GM19328 (cell line): ENCODE measurements around the gene DPPA4.
"Not testable (repeated sequence)": the region's sequence is repeated elsewhere in the genome, so short reads cannot be mapped to it uniquely, and the experiment has no call there.

Experiments used
- ATAC-seq: cut with Tn5 transposase; IDR thresholded peaks from one replicate; pipeline ENCODE4 v1.9.1; 2021; ENCODE audit warnings: mild to moderate bottlenecking, moderate library complexity; ENCODE audit not compliant: unreplicated experiment

DPPA4 gene

GRCh38 chr3:109337393-109337792 is at the start of gene DPPA4:
Gene DPPA4, minus strand, starts transcription at chr3:109337546. Its CDS starts 29 bp downstream, at chr3:109337517.
- no peak for ATAC-seq

GRCh38 chr3:109385442-109386318 is 48.3 kb upstream of the DPPA4 start:
- ATAC-seq: no peak

GRCh38 chr3:109384164-109384563 is 46.8 kb upstream of the DPPA4 start:
- no peak for ATAC-seq

GRCh38 chr3:109382588-109382987 is 45.2 kb upstream of the DPPA4 start:
- ATAC-seq: no peak

GRCh38 chr3:109375975-109376374 is 38.6 kb upstream of the DPPA4 start:
- ATAC-seq: no peak

GRCh38 chr3:109374434-109374833 is 37.1 kb upstream of the DPPA4 start:
- ATAC-seq: not testable (repeated sequence)

GRCh38 chr3:109373933-109374332 is 36.6 kb upstream of the DPPA4 start:
- ATAC-seq: no peak

GRCh38 chr3:109372639-109373038 is 35.3 kb upstream of the DPPA4 start:
- no peak for ATAC-seq

- ATAC-seq: no peak
Measured at GRCh38 chr3:109369510-109369909, 32.2 kb upstream of the DPPA4 start.

- ATAC-seq: no peak
Measured at GRCh38 chr3:109364088-109364487, 26.7 kb upstream of the DPPA4 start.

- no peak for ATAC-seq
Measured at GRCh38 chr3:109363634-109364033, 26.3 kb upstream of the DPPA4 start.

GRCh38 chr3:109362823-109363222 is 25.5 kb upstream of the DPPA4 start:
- ATAC-seq: no peak

GRCh38 chr3:109358809-109359208 is 21.5 kb upstream of the DPPA4 start:
- not testable (repeated sequence) for ATAC-seq

- ATAC-seq: no peak
Measured at GRCh38 chr3:109356442-109357155, 19.3 kb upstream of the DPPA4 start.

- no peak for ATAC-seq
Measured at GRCh38 chr3:109355625-109356441, 18.5 kb upstream of the DPPA4 start.

GRCh38 chr3:109353057-109353456 is 15.7 kb upstream of the DPPA4 start:
- no peak for ATAC-seq

- ATAC-seq: no peak
Measured at GRCh38 chr3:109351231-109351630, 13.9 kb upstream of the DPPA4 start.

- no peak for ATAC-seq
Measured at GRCh38 chr3:109346770-109347295, 9.5 kb upstream of the DPPA4 start.

- no peak for ATAC-seq
Measured at GRCh38 chr3:109346099-109346498, 8.8 kb upstream of the DPPA4 start.

GRCh38 chr3:109339714-109340648 is 2.6 kb upstream of the DPPA4 start:
- no peak for ATAC-seq
